Activated CD8-positive, alpha-beta T cell treated with anti-CD3 and anti-CD28 coated beads for 36 hours (primary cell): Measurements from ENCODE around the gene CPPED1. TPM values are rescaled to one million over a fixed set of nuclear protein-coding genes. Genes with fewer than 3 reads are reported as not detected.
A peak's percentile ranks its signal among the peaks of the same experiment; 100 is the strongest.

Source experiments
- ATAC-seq: fragments of 200-7000 bp; cut with Tn5 transposase; one replicate; pipeline ENCODE4 v1.10.0; 2021; ENCODE audit warnings: mild to moderate bottlenecking, moderate library complexity
- CTCF ChIA-PET: fragments of 350-600 bp; sonication (Branson Sonifier 250); formaldehyde crosslinking; loops from one replicate; lab custom pipeline; 2021; ENCODE audit warnings: antibody characterized with exemption; lab: Charles Lee
- POLR2A ChIA-PET: fragments of 350-600 bp; sonication (Branson Sonifier 250); formaldehyde crosslinking; loops from one replicate; lab custom pipeline; 2021; ENCODE audit warnings: antibody characterized with exemption; lab: Charles Lee
- DNase-seq: peaks from one replicate; pipeline ENCODE4 v3.0.0-alpha.2; 2020
- H3K27ac Mint-ChIP-seq: one replicate; pipeline ENCODE4 v1.8.0; 2021; ENCODE audit warnings: mild to moderate bottlenecking, mixed read lengths
- H3K27me3 Mint-ChIP-seq: one replicate; pipeline ENCODE4 v1.8.0; 2021; ENCODE audit warnings: mixed read lengths
- H3K36me3 Mint-ChIP-seq: one replicate; pipeline ENCODE4 v1.8.0; 2021; ENCODE audit warnings: low read depth, mixed read lengths
- H3K4me1 Mint-ChIP-seq: one replicate; pipeline ENCODE4 v1.8.0; 2021; ENCODE audit warnings: low read depth, mixed read lengths
- H3K4me3 Mint-ChIP-seq: one replicate; pipeline ENCODE4 v1.8.0; 2021; ENCODE audit warnings: mild to moderate bottlenecking, moderate library complexity, mixed read lengths
- H3K9me3 Mint-ChIP-seq: one replicate; pipeline ENCODE4 v1.8.0; 2021; ENCODE audit warnings: mixed read lengths
- CTCF ChIP-seq: fragments of 200-600 bp; IDR thresholded peaks from one replicate; pipeline ENCODE4 v1.8.0; 2022; ENCODE audit warnings: antibody characterized with exemption, mild to moderate bottlenecking
- intact Hi-C: fragments of 100-400 bp; cut with micrococcal nuclease; formaldehyde crosslinking; loops from one replicate; pipeline ENCODE4 v1.10.0; 2022
- total RNA-seq, 2 experiments: library from RNA; stranded (reverse); gene quantifications; one replicate each; pipeline ENCODE4 v1.2.3, GENCODE V29; 2021

The CPPED1 gene
- total RNA-seq, 2 experiments from 2014 or later, result 5.0 to 5.7 TPM

- POLR2A ChIA-PET, result no interaction called here
- no peak for TF ChIP-seq CTCF
- peak overlapping the region; percentile 28 for H3K4me3 Mint-ChIP-seq
- CTCF ChIA-PET, result no interaction called here
- intact Hi-C loops, result no loop called here
- DNase-seq, result peak; percentile 6
- H3K4me1 Mint-ChIP-seq, result peaks cover 22% of the 10 kb centered on the region
- no peaks in the 10 kb centered on the region for H3K9me3 Mint-ChIP-seq
- H3K27me3 Mint-ChIP-seq, result no peaks in the 10 kb centered on the region
- no peaks in the 10 kb centered on the region for H3K36me3 Mint-ChIP-seq
- ATAC-seq, result peak; percentile 37
- peak overlapping the region; percentile 65 for H3K27ac Mint-ChIP-seq
Observed at GRCh38 chr16:12677502-12677901, 126.2 kb downstream of the CPPED1 start.

GRCh38 chr16:12675852-12676251 lies 127.8 kb downstream of the CPPED1 start:
- DNase-seq (no peak), ATAC-seq (no peak)
- TF ChIP-seq CTCF, result no peak
- H3K4me1 Mint-ChIP-seq, result peaks cover 22% of the 10 kb centered on the region
- ChIA-PET CTCF (no interaction called here), POLR2A (interaction anchor here (1.0 kb wide), 1 partner anchor 9 kb away, joined by 3 read pairs; no protein-coding TSS in a partner anchor)
- H3K27me3 Mint-ChIP-seq, result no peaks in the 10 kb centered on the region
- no peak overlapping the region for H3K4me3 Mint-ChIP-seq
- H3K9me3 Mint-ChIP-seq, result no peaks in the 10 kb centered on the region
- H3K27ac Mint-ChIP-seq, result no peak overlapping the region
- intact Hi-C loops, result no loop called here
- peaks cover 3% of the 10 kb centered on the region for H3K36me3 Mint-ChIP-seq

- Mint-ChIP-seq H3K27ac (no peak overlapping the region), H3K4me3 (no peak overlapping the region), H3K9me3 (peaks cover 3% of the 10 kb centered on the region), H3K27me3 (no peaks in the 10 kb centered on the region), H3K4me1 (peaks cover 22% of the 10 kb centered on the region), H3K36me3 (peaks cover 6% of the 10 kb centered on the region)
- intact Hi-C loops, result no loop called here
- CTCF ChIA-PET, result no interaction called here
- DNase-seq, result no peak
- no peak for TF ChIP-seq CTCF
- no peak for ATAC-seq
- POLR2A ChIA-PET, result interaction anchor here (1.0 kb wide), 1 partner anchor 10 kb away, joined by 3 read pairs; no protein-coding TSS in a partner anchor
Observed at GRCh38 chr16:12675046-12675445, 128.6 kb downstream of the CPPED1 start.

GRCh38 chr16:12674524-12674923 lies 129.2 kb downstream of the CPPED1 start:
- POLR2A ChIA-PET, result no interaction called here
- H3K27ac Mint-ChIP-seq, result no peak overlapping the region

GRCh38 chr16:12674071-12674470 lies 129.6 kb downstream of the CPPED1 start:
- H3K27me3 Mint-ChIP-seq, result no peaks in the 10 kb centered on the region
- DNase-seq (no peak), ATAC-seq (no peak)
- CTCF ChIA-PET, result no interaction called here
- H3K4me1 Mint-ChIP-seq, result peaks cover 22% of the 10 kb centered on the region
- H3K9me3 Mint-ChIP-seq, result peaks cover 5% of the 10 kb centered on the region
- TF ChIP-seq CTCF, result no peak
- H3K27ac Mint-ChIP-seq, result no peak overlapping the region
- POLR2A ChIA-PET, result no interaction called here
- peaks cover 9% of the 10 kb centered on the region for H3K36me3 Mint-ChIP-seq
- H3K4me3 Mint-ChIP-seq, result no peak overlapping the region
- intact Hi-C loops, result no loop called here

More at GRCh38 chr16:12674524-12674923, 129.2 kb downstream of the CPPED1 start:
- CTCF ChIA-PET, result no interaction called here
- DNase-seq (no peak), ATAC-seq (no peak)
- H3K4me1 Mint-ChIP-seq, result peaks cover 22% of the 10 kb centered on the region
- peaks cover 6% of the 10 kb centered on the region for H3K36me3 Mint-ChIP-seq
- intact Hi-C loops, result no loop called here
- no peak for TF ChIP-seq CTCF
- no peak overlapping the region for H3K4me3 Mint-ChIP-seq
- H3K9me3 Mint-ChIP-seq, result peaks cover 3% of the 10 kb centered on the region
- H3K27me3 Mint-ChIP-seq, result no peaks in the 10 kb centered on the region
